K562 (cell line): ENCODE measurements around the gene HEBP2. TPM values are rescaled to one million over a fixed set of nuclear protein-coding genes. Genes with fewer than 3 reads are reported as not detected.

ENCODE experiments used
- E2F4 ChIP-seq: sonication (generic); formaldehyde crosslinking; IDR thresholded peaks from 2 replicates; pipeline ENCODE4 v1.8.0; 2022; ENCODE audit warnings: mild to moderate bottlenecking, low read depth, missing genetic modification reagents
- FOXK2 ChIP-seq, 2 experiments: fragments of 450-650 bp; IDR thresholded peaks in 1 of 2; conservative IDR thresholded peaks in 1 of 2; 2 replicates each; pipeline ENCODE4 v1.6.1; 2016; ENCODE audit warnings: low read depth in 2 of 2, mild to moderate bottlenecking in 1 of 2
- PBX2 ChIP-seq, 2 experiments: IDR thresholded peaks in 1 of 2; conservative IDR thresholded peaks in 1 of 2; 2 replicates each; pipeline ENCODE4 v1.6.1; 2016; ENCODE audit warnings: low read depth in 2 of 2, mild to moderate bottlenecking in 1 of 2, missing compliant biosample characterization in 1 of 2, missing genetic modification characterization in 1 of 2, moderate library complexity in 1 of 2
- PKNOX1 ChIP-seq: fragments of 450-650 bp; IDR thresholded peaks from 2 replicates; pipeline ENCODE4 v1.6.1; 2016
- REST ChIP-seq, 2 experiments: fragments of 450-650 bp; formaldehyde crosslinking in 1 of 2; IDR thresholded peaks; 2 replicates each; pipeline versions ENCODE4 v1.4.0 to v1.6.1; 2014 to 2020; ENCODE audit warnings: mild to moderate bottlenecking in 2 of 2, borderline replicate concordance in 1 of 2, low read depth in 1 of 2
- TAF1 ChIP-seq: IDR thresholded peaks from 2 replicates; pipeline ENCODE4 v1.6.1; 2011; ENCODE audit warnings: mild to moderate bottlenecking, low read length, moderate library complexity; ENCODE audit not compliant: insufficient read depth, control insufficient read depth, severe bottlenecking; ENCODE audit errors: extremely low read depth
- ZBTB49 ChIP-seq: sonication (generic); formaldehyde crosslinking; IDR thresholded peaks from 2 replicates; pipeline ENCODE4 v1.8.0; 2022; ENCODE audit warnings: missing genetic modification reagents, mild to moderate bottlenecking, borderline replicate concordance
- polyA plus RNA-seq, 8 experiments: library from polyadenylated mRNA; depleted of rRNA in 4 of 8; stranded (reverse) in 5 of 8; unstranded in 3 of 8; fragments of >200 nt; fragmentation: Nextera tagmentation in 2 of 8; fragmentation: Illumina TruSeq in 1 of 8; extraction: Ambion mirVana in 2 of 8; extraction: Trizol in 1 of 8; gene quantifications; 2 replicates each; pipeline versions ENCODE4 v1.2.1 to v1.2.3, GENCODE V29; 2011 to 2014; ENCODE audit warnings: inconsistent platforms in 1 of 8, missing spikeins in 1 of 8
- total RNA-seq, 7 experiments: library from RNA; depleted of rRNA in 6 of 7; stranded (reverse); fragments of >200 nt in 6 of 7; fragmentation: Illumina TruSeq in 2 of 7; extraction: Trizol in 2 of 7; gene quantifications; 2 replicates each; pipeline versions ENCODE4 v1.2.1 to v1.2.3, GENCODE V29; 2011 to 2021; ENCODE audit warnings: low replicate concordance in 1 of 7

Gene HEBP2
- total and polyA plus RNA-seq, 9 of the 15 experiments (the other 6 are each of a cell fraction or from before 2014, with no cell fraction given): 8.5 to 63.7 (median 36.9) TPM

GRCh38 chr6:138403324-138403800, 661 bp upstream of the HEBP2 start (continued):
- TF ChIP-seq ZBTB49 (CRISPR knock-in tag): no peak
- no peak for TF ChIP-seq PKNOX1
- TF ChIP-seq FOXK2 (conservative IDR thresholded peaks at IDR 0.05 in 1 of 2, IDR thresholded peaks at IDR 0.05 in 1 of 2; ENCODE audit: low read depth in 2 of 2): no peak
- no peak for TF ChIP-seq REST (IDR thresholded peaks at IDR 0.05; ENCODE audit: borderline replicate concordance)
- no peak for TF ChIP-seq REST (CRISPR knock-in tag; IDR thresholded peaks at IDR 0.05; ENCODE audit: low read depth)
- no peak for TF ChIP-seq TAF1
- no peak for TF ChIP-seq E2F4
- no peak for TF ChIP-seq PBX2 (CRISPR knock-in tag; IDR thresholded peaks at IDR 0.05; ENCODE audit: low read depth)
- TF ChIP-seq PBX2 (tag; conservative IDR thresholded peaks at IDR 0.05; ENCODE audit: low read depth): no peak
